ENCODE measurements around the gene TCF23.
"Not testable (repeated sequence)": the region's sequence is repeated elsewhere in the genome, so short reads cannot be mapped to it uniquely, and the experiment has no call there.

The TCF23 gene

GRCh38 chr2:27148801-27149439 lies at the start of gene TCF23:
Gene TCF23 (plus strand): TSS chr2:27149004. CDS start chr2:27149134, 130 bp downstream.
- DNase-seq (ENCODE audit: extremely low read depth in 1 of 2, low read depth in 1 of 2), result no peak

GRCh38 chr2:27099334-27099955 lies 49.4 kb upstream of the TCF23 start:
- no peak for DNase-seq (ENCODE audit: extremely low read depth in 1 of 2, low read depth in 1 of 2)

- DNase-seq (ENCODE audit: extremely low read depth in 1 of 2, low read depth in 1 of 2), result no peak
These were observed 48.8 kb upstream of the TCF23 start for GRCh38 chr2:27100036-27100435.

GRCh38 chr2:27102329-27102728 lies 46.5 kb upstream of the TCF23 start:
- no peak for DNase-seq (ENCODE audit: extremely low read depth in 1 of 2, low read depth in 1 of 2)

GRCh38 chr2:27105981-27106380 lies 42.8 kb upstream of the TCF23 start:
- no peak for DNase-seq (ENCODE audit: extremely low read depth in 1 of 2, low read depth in 1 of 2)

- no peak for DNase-seq (ENCODE audit: extremely low read depth in 1 of 2, low read depth in 1 of 2)
These were observed 40.6 kb upstream of the TCF23 start for GRCh38 chr2:27108221-27108620.

GRCh38 chr2:27109083-27109482 lies 39.7 kb upstream of the TCF23 start:
- no peak for DNase-seq (ENCODE audit: extremely low read depth in 1 of 2, low read depth in 1 of 2)

- not testable (repeated sequence) for DNase-seq (ENCODE audit: extremely low read depth in 1 of 2, low read depth in 1 of 2)
These were observed 38.0 kb upstream of the TCF23 start for GRCh38 chr2:27110603-27111352.

- DNase-seq (ENCODE audit: extremely low read depth in 1 of 2, low read depth in 1 of 2), result not testable (repeated sequence)
These were observed 37.3 kb upstream of the TCF23 start for GRCh38 chr2:27111392-27112078.

GRCh38 chr2:27115519-27115918 lies 33.3 kb upstream of the TCF23 start:
- DNase-seq (ENCODE audit: extremely low read depth in 1 of 2, low read depth in 1 of 2), result no peak

- no peak for DNase-seq (ENCODE audit: extremely low read depth in 1 of 2, low read depth in 1 of 2)
These were observed 30.7 kb upstream of the TCF23 start for GRCh38 chr2:27117995-27118524.

GRCh38 chr2:27118525-27119329 lies 30.1 kb upstream of the TCF23 start, which contains the start of gene CGREF1:
Gene CGREF1 (minus strand): TSS chr2:27119128. CDS start chr2:27104366, 14,762 bp downstream.
- DNase-seq (ENCODE audit: extremely low read depth in 1 of 2, low read depth in 1 of 2), result no peak

- DNase-seq (ENCODE audit: extremely low read depth in 1 of 2, low read depth in 1 of 2), result not testable (repeated sequence)
These were observed 29.5 kb upstream of the TCF23 start for GRCh38 chr2:27119330-27119670.

- no peak for DNase-seq (ENCODE audit: extremely low read depth in 1 of 2, low read depth in 1 of 2)
These were observed 26.9 kb upstream of the TCF23 start for GRCh38 chr2:27121906-27122305.

GRCh38 chr2:27122791-27123190 lies 26.0 kb upstream of the TCF23 start:
- no peak for DNase-seq (ENCODE audit: extremely low read depth in 1 of 2, low read depth in 1 of 2)

GRCh38 chr2:27123302-27124150 lies 25.3 kb upstream of the TCF23 start, which contains the start of gene ABHD1:
Gene ABHD1 (plus strand): TSS chr2:27123815. CDS start chr2:27123949, 134 bp downstream.
- peak; percentile 27 to 45 for DNase-seq (ENCODE audit: extremely low read depth in 1 of 2, low read depth in 1 of 2)

GRCh38 chr2:27125104-27125503 lies 23.7 kb upstream of the TCF23 start:
- DNase-seq (ENCODE audit: extremely low read depth in 1 of 2, low read depth in 1 of 2), result no peak

GRCh38 chr2:27126252-27126710 lies 22.5 kb upstream of the TCF23 start:
- no peak for DNase-seq (ENCODE audit: extremely low read depth in 1 of 2, low read depth in 1 of 2)

All from activated CD8-positive, alpha-beta memory T cell treated with anti-CD3 and anti-CD28 coated beads for 1 hour (primary cell).